Gastrocnemius medialis (tissue), 4 donors: ENCODE measurements around the gene SSBP2.

Source experiments
- CTCF ChIP-seq, 5 experiments: fragments of 450-650 bp in 3 of 5; fragments of 200-600 bp in 2 of 5; sonication (generic) in 2 of 5; IDR thresholded peaks in 4 of 5; conservative IDR thresholded peaks in 1 of 5; 1 replicate in 4 of 5; 2 replicates in 1 of 5; pipeline ENCODE4 v1.5.1; 2016 to 2019; ENCODE audit warnings: antibody characterized with exemption in 5 of 5, mild to moderate bottlenecking in 3 of 5, moderate library complexity in 3 of 5
- POLR2A ChIP-seq, 2 donors: fragments of 450-650 bp; IDR thresholded peaks; one replicate each; pipeline ENCODE4 v1.6.1; 2017; ENCODE audit warnings: antibody characterized with exemption in 2 of 2, mild to moderate bottlenecking in 2 of 2, moderate library complexity in 2 of 2

- TF ChIP-seq POLR2A (IDR thresholded peaks at IDR 0.05) (no peak), CTCF (IDR thresholded peaks at IDR 0.05 in 4 of 5, conservative IDR thresholded peaks at IDR 0.05 in 1 of 5) (no peak)
These were observed 93.5 kb downstream of the SSBP2 start for GRCh38 chr5:81657386-81657785.
